ENCODE data around the gene FFAR1. TPM values are rescaled to one million over a fixed set of nuclear protein-coding genes. Genes with fewer than 3 reads are reported as not detected.
"Not testable (repeated sequence)": the region's sequence is repeated elsewhere in the genome, so short reads cannot be mapped to it uniquely, and the experiment has no call there.

The FFAR1 gene
- total RNA-seq, 1 donor from 2014 or later = not detected

DNA sequence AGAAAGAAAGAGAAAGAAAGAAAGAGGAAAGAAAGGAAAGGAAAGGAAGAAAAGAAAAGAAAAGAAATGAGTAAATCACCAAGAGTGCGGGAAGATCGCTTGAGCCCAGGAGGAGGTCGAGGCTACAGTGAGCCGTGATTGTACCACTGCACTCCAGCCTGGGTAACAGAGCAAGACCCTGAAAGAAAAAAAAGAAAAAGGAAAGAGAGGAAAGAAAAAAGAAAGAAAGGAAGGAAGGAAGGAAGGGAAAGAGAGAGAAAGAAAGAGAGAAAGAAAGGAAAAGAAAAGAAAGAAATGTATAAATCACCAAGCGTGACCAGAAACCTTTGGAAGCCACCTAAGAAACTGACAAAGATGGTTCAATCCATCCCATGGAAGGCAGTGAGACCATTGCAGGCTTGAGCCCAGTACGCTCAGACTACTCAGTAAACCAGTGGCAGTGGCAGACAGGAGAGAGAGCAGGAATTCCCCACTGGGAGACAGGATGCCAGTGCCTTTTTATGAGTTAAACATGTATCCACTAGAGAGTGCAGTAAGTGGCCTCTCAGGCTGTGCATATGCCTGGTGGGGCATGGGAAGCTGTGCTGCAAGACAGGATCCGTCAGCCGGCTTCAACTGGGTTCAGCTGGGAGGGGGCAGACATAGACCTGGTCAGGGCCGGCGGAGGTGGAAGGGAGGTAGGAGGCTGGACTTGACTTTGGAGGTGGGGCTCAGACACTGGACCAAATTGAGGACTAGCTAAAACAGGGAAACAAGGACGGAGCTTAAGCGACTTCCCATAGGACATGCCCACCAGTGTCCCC, 28.0 kb downstream of the FFAR1 start:
- intact Hi-C loops (cut with DNase I) = no loop called here
- DNase-seq (ENCODE audit: low spot score) (no peak), ATAC-seq (no peak)

- ATAC-seq (no peak), DNase-seq (ENCODE audit: low spot score) (no peak)
- intact Hi-C loops (cut with DNase I) = no loop called here
Observed at GRCh38 chr19:35377656-35378055, 30.0 kb downstream of the FFAR1 start.

DNA sequence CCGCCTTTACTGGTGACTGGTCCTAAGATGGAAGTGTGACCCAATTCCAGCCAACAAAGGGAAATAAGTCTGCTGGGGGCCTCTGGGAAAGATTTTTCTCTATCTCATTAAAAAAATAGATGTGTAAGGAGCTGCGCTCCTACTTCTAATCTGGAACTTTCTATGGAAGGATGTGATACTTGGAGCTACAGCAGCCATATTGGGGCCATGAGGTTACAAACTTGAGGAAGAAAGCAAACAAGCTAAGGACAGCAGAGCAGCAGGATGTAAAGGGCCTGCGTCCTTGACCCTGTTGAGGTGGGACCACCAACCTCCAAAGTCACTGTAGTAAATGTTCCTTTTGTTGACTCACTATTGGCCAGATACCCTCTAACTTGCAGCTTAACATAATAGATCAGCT, 30.7 kb downstream of the FFAR1 start:
- DNase-seq (ENCODE audit: low spot score) = no peak
- intact Hi-C loops (cut with DNase I) = no loop called here
- ATAC-seq = no peak

GRCh38 chr19:35379545-35379944, 31.8 kb downstream of the FFAR1 start:
- DNase-seq (ENCODE audit: low spot score); ATAC-seq; intact Hi-C loops (cut with DNase I): not testable (repeated sequence)

DNA sequence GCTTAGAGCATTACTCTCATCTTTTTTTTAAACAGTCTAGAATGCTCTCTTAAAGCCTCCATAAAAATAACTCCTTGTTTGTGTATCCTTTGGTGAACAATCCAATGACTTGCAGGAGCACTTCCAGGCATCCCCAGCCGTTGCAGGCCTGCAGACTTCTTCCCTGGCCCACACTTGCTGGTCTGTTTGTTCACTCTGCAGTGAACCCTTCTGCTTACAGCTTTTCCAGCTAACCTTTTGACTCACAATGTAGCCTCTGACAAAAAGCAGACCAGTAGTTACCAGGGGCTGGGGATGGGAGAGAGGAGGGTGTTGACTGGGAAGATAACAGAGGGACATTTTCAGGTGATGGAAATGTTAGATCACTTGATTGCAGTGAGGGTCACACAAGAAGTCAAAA, 32.3 kb downstream of the FFAR1 start:
- no peak for DNase-seq (ENCODE audit: low spot score)
- intact Hi-C loops (cut with DNase I) = no loop called here
- peak; percentile 65 for ATAC-seq

DNA sequence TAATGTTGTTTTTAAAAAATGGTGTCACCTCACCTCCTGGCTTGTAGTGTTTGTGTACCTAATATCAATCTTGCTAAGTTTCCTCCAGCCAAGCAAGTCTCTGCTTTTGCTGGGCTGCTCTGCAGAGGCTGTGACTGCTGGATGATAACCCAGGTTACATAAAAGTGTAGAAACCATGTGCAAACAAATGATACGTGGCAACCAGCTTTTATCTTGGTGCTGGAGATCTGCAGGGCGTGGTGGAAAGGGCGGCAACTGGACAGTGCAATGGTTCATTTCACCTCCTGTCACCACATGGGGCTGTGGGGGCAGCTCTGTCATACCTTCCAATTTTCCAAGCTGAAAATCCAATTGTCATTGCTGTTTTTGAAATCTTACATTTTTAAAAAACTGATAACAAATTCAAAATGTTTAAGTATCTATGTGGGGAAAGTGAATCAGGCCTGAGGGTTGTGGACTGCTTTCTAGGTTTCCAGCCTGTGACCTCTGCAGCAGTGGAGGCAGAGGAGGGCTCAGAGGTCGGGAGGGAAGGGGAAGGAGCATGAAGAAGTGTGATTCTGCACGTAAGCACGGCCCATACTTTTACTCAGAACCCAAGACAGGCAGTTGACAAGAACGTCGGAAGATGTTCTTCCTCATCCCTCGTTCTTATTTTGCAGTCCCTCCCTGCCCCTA, 32.9 kb downstream of the FFAR1 start:
- intact Hi-C loops (cut with DNase I) = no loop called here
- DNase-seq (ENCODE audit: low spot score) (no peak), ATAC-seq (no peak)

DNA sequence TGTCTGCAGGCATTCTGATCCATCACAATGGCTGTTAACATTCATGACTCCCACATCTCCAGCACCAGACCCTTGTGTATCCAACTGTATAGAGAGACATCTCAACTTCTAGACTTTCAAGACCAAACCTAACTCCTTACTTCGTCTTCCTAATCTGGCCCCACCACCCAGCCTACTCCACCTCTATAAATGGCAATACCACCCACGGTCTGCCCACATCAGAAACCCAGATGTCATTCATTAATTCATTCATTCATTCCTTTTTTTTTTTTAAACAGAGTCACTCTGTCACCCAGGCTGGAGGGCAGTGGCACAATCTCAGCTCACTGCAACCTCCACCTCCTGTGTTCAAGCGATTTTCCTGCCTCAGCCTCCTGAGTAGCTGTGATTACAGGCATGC, 33.6 kb downstream of the FFAR1 start:
- no peak for ATAC-seq
- intact Hi-C loops (cut with DNase I) = no loop called here
- DNase-seq (ENCODE audit: low spot score) = no peak

GRCh38 chr19:35381926-35382325, 34.2 kb downstream of the FFAR1 start:
- no peak for DNase-seq (ENCODE audit: low spot score)
- intact Hi-C loops (cut with DNase I) = no loop called here
- no peak for ATAC-seq

DNA sequence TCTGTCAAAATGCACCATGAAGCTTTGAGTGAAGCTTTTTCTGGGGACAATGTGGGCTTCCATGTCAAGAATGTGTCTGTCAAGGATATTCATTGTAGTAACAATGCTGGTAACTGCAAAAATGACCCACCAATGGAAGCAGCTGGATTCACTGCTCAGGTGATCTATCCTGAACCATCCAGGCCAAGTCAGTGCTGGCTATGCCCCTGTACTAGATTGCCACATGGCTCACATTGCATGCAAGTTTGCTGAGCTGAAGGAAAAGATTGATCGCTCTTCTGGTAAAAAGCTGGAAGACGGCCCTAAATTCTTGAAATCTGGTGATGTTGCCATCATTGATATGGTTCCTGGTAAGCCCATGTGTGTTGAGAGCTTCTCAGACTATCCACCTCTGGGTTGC, 35.8 kb downstream of the FFAR1 start:
- intact Hi-C loops (cut with DNase I) = no loop called here
- DNase-seq (ENCODE audit: low spot score) = no peak

DNA sequence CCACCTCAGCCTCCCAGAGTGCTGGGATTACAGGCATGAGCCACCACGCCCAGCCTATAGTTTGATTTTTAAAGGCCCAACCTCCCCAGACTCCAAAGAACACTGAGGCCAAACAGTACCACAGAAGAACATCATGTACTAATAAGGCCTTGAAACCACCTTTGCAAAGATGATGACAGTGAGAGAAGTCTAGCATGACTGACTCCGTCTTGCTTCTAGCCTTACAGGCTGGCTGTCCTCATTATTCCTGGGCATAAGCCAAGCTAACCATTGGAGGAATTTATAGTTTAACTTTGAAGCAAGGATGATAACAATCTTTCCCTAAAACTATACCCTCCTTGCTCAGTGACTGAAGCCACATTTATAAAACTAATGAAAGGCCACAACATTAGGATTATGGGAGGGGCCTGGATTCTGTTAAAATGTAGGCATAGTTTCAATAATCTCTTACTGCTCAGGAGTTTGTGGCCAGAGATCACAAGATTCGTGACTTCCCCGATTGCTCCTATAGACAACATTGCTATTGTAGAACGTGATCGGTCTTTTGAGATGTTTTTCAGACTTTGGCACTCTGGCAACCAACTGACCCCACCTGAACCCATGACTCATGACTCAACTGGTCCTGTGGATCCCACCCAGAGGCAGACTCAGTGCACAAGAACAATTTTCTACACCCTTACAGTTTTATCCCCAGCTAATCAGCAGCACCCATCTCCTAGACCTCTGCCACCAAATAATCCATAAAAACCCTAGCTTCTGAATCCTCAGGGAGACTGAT, 40.8 kb downstream of the FFAR1 start:
- ATAC-seq (no peak), DNase-seq (ENCODE audit: low spot score) (no peak)
- intact Hi-C loops (cut with DNase I) = no loop called here

More for the DNA sequence above, 35.8 kb downstream of the FFAR1 start:
- no peak for ATAC-seq

DNA sequence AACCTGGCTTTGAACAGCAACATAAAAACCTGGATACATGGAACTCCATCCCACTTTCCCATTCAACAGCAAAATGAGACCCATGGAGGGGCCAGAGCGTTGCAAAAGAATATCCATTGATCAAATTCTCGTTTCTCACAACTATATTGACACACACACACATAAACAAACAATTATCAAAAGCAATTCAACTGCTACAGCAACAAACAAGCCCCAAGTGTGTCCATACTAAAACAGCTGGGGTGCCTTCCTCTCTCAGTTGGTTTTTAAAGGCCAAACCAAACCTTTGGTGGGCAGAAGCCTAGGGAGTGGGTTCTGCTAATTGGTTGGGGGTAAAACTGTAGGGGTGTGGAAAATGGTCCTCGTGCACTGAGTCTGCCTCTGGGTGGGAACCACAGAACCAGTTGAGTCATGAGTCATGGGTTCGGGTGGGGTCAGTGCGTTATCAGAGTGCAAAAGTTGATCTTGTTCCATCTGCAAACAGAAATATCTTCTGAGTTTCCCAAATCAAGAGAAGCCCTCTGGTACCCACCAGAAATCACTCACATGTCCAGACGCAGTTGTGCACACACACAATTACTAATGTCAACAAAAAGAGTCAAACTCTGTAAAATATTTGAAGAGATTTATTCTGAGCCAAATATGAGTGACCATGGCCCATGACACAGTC, 41.6 kb downstream of the FFAR1 start:
- no peak for ATAC-seq
- intact Hi-C loops (cut with DNase I) = no loop called here

GRCh38 chr19:35392742-35393715, 45.3 kb downstream of the FFAR1 start:
- intact Hi-C loops (cut with DNase I) = no loop called here
- DNase-seq (ENCODE audit: low spot score) = no peak
- ATAC-seq = no peak

More for the DNA sequence above, 41.6 kb downstream of the FFAR1 start:
- DNase-seq (ENCODE audit: low spot score) = no peak

- DNase-seq (ENCODE audit: low spot score) = no peak
- intact Hi-C loops (cut with DNase I) = no loop called here
- no peak for ATAC-seq
Observed at GRCh38 chr19:35395382-35396199, 47.9 kb downstream of the FFAR1 start.

DNA sequence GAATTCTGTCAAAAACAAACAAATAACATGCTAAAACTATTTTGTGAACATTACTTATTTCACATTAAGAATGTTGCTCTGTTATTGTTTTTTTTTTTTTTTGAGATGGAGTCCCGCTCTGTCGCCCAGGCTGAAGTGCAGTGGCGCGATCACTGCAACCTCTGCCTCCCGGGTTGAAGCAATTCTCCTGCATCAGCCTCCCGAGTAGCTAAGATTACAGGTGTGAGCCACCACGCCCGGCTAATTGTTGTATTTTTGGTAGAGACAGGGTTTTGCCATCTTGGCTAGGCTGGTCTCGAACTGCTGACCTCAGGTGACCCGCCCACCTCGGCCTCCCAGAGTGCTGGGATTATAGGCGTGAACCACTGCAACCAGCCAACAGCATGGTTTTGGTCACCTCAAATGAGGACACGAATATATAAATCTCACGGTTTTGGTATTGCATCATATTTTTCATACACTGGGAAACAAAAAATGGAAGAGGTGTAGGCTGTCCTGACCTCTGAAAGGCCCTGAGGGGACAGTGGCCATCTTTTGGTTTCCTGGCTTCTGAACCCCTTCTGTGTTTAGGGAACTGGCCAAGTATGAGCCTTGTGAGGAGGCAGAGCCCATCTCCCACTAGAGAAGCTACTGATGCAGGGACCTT, 48.7 kb downstream of the FFAR1 start:
- no peak for ATAC-seq
- intact Hi-C loops (cut with DNase I) = no loop called here
- no peak for DNase-seq (ENCODE audit: low spot score)

DNA sequence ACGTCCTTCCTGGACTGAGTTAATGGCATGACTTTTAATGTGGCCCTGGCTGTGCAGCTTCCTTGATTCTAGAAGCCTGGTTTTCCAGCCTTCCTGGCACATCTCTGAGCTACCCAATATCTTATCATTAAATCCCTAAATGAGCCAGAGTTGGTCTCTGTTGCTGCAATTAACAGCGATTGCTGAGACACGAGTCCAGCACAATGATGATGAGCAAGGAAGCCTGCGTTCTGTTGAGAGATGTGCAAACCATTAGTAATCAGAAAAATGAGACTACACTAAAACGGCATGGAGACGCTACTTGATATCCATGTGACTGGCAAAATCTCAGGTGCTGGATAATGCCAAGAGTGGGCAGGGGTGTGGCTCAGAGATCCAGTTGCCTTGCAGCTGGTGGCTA, 49.4 kb downstream of the FFAR1 start:
- intact Hi-C loops (cut with DNase I) = no loop called here
- DNase-seq (ENCODE audit: low spot score) (no peak), ATAC-seq (no peak)
